ENCODE measurements around the gene ELN. TPM values are rescaled to one million over a fixed set of nuclear protein-coding genes. Genes with fewer than 3 reads are reported as not detected.
A peak's percentile ranks its signal among the peaks of the same experiment; 100 is the strongest.

ELN gene
- total RNA-seq, 1 experiment from 2014 or later, result not detected

- DNase-seq (ENCODE audit: low spot score), result no peak
Observed at GRCh38 chr7:74093671-74094223, 65.8 kb downstream of the ELN start.

- DNase-seq (ENCODE audit: low spot score), result peak; percentile 98
Observed at GRCh38 chr7:74094224-74095101, 66.5 kb downstream of the ELN start.

DNA sequence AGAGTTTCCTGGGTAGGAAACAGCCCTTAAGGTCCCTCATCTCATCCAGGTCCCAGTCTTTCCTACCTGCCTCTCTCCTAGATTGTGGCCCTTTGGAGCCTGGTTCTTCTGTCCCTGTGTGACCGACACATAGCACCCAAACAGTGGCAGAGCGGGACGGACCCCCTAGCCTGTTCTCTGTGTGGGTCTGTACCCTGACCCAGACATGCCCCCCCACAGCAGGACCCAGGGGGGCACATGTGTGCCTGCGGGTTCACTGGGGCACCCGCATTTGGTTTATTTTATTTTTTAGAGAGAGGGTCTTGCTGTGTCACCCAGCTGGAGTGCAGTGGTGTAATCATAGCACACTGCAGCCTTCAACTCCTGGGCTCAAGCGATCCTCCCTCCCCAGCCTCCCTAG is 67.2 kb downstream of the ELN start:
- DNase-seq (ENCODE audit: low spot score), result no peak

- DNase-seq (ENCODE audit: low spot score), result peak; percentile 87
Observed at GRCh38 chr7:74097937-74098614, 70.1 kb downstream of the ELN start.

DNA sequence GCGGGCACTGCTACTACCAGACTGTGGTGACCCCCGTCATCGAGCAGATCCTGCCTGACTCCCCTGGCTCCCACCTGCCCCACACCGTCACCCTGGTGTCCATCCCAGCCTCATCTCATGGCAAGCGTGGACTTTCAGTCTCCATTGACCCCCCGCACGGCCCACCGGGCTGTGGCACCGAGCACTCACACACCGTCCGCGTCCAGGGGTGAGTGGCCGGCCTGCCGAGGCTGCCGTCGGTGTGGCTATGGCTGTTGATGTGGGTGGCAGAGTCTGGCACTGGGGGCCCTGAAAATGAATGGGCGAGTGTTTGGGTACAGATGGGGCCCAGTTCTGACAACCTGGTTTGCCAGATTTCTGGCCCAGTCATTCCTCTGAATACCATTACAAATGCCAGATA is 71.1 kb downstream of the ELN start:
- no peak for DNase-seq (ENCODE audit: low spot score)

- no peak for DNase-seq (ENCODE audit: low spot score)
Observed at GRCh38 chr7:74101061-74101681, 73.2 kb downstream of the ELN start.

DNA sequence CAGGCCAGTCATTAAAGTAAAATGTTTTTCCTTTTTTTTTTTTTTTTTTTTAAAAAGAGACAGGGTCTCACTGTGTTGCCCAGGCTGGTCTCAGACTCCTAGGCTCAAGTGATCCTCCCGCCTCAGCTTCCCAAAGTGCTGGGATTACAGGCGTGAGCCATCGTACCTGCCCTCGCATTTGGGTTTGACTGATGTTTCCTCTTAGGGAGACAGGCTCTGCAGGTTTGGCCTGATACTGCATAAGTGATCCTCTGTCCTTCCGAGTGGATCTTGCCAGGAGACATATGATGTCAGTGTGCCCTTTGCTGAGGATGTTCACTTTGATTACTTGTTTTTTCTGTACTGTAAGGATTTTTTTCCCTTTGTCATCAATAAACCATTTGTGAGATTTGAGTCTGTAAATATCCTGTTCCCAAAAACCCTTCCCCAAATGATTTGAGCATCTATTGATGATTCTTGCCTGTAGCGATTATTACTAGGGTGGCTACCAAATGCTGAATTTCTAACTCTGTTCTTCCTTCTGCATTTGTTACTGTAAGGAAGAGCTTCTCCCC is 75.3 kb downstream of the ELN start:
- DNase-seq (ENCODE audit: low spot score), result no peak

DNA sequence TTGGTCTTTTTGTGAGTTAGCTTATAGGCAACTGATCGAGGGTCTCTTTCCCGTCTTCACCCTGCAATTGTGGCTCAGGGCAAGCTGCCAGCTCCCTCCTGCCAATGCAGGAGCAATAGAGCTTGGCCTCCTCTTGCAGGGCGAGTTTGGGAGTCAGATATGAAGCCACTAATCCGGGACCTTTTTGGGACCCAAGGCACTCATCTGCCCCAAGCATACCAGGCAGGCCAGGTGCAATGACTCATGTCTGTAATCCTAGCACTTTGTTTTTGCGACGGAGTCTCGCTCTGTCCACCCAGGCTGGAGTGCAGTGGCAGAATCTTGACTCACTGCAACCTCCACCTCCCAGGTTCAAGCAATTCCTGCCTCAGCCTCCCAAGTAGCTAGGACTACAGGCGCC is 76.7 kb downstream of the ELN start:
- no peak for DNase-seq (ENCODE audit: low spot score)

GRCh38 chr7:74105992-74106391 is 78.0 kb downstream of the ELN start:
- no peak for DNase-seq (ENCODE audit: low spot score)

- no peak for DNase-seq (ENCODE audit: low spot score)
Observed at GRCh38 chr7:74106846-74107245, 78.9 kb downstream of the ELN start.

GRCh38 chr7:74115326-74115725 is 87.4 kb downstream of the ELN start:
- no peak for DNase-seq (ENCODE audit: low spot score)

DNA sequence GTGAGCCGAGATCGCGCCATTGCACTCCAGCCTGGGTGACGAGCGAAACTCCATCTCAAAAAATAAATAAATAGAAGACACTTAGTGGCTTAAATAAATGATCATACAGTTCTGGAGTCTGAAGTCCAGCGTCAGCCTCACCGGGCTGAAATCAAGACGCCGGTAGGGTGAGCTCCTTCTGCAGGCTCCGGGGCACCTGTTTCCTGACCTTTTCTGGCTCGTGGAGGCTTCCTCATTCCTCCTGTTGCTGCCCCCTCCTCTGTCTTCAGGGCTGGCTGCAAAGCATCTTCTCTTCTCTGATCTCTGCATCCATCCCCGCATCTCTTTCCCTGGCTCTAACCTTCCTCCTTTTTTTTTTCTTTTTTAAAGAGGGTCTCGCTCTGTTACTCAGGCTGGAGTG is 88.4 kb downstream of the ELN start:
- DNase-seq (ENCODE audit: low spot score), result no peak

Other genes starting within 250 kb of the ELN start
- 1.2 and 4.0 TPM in 2 replicates for gene CLDN4, start 197.2 kb upstream of the ELN start, total RNA-seq (2014; rRNA removed; shearing (Covaris generic))
- gene METTL27, start 185.7 kb upstream of the ELN start, total RNA-seq (2014; rRNA removed; shearing (Covaris generic)), result 0.48 and 3.3 TPM in 2 replicates
- gene TMEM270, start 167.0 kb upstream of the ELN start, total RNA-seq (2014; rRNA removed; shearing (Covaris generic)), result 0.21 TPM in 1 of 2 replicates, not detected in the other
- 44.0 and 47.6 TPM in 2 replicates for gene LIMK1, start 55.6 kb downstream of the ELN start, total RNA-seq (2014; rRNA removed; shearing (Covaris generic))
- gene EIF4H, start 146.2 kb downstream of the ELN start, total RNA-seq (2014; rRNA removed; shearing (Covaris generic)), result 219 and 223 TPM in 2 replicates
- not detected in 2 replicates for gene LAT2, start 181.8 kb downstream of the ELN start, total RNA-seq (2014; rRNA removed; shearing (Covaris generic))
- gene RFC2, start 226.2 kb downstream of the ELN start, total RNA-seq (2014; rRNA removed; shearing (Covaris generic)), result 80.6 and 97.3 TPM in 2 replicates

All from H4 (cell line).